ENCODE data around the gene XYLT1.

The XYLT1 gene

DNA sequence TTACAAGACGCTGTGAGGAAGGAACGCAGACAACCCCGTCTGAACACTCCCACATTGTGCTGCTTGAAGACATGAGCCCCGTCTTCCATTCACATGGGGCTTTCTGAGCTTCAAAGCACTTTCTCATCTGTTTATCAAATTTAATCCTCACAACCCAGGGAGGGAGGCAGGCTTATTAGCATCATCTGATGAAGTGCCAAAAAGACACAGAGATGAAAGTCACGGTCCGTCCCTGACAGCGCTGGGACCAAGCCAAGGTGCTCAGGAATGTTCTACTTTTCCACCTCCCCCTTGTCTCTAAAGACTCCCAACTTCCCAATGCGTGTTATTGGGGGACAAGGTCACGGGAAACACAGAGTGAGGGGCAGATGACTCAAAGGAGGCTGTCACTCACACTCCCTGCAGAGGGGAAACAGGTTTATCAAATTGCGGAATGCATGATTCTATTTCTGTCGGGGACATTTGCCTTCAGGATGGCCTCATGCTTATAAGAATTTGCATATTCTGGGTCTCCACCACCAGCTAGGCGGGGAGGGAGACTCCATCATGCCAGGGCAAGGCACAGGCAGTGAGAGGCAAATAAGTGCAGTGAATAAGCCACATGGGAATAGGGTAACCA is 10.7 kb downstream of the XYLT1 start:
- Mint-ChIP-seq H3K27ac (peak overlapping the region; percentile 15 to 61 (median 52)), H3K27me3 (ENCODE audit: low read depth) (peaks cover 11% of the 10 kb centered on the region), H3K4me1 (peaks cover 35% of the 10 kb centered on the region), H3K9me3 (no peaks in the 10 kb centered on the region), H3K36me3 (ENCODE audit: low read depth) (peaks cover 4% of the 10 kb centered on the region), H3K4me3 (peak overlapping the region in 1 of 3 experiments; percentile 23)
- TF ChIP-seq, protein P1, sequence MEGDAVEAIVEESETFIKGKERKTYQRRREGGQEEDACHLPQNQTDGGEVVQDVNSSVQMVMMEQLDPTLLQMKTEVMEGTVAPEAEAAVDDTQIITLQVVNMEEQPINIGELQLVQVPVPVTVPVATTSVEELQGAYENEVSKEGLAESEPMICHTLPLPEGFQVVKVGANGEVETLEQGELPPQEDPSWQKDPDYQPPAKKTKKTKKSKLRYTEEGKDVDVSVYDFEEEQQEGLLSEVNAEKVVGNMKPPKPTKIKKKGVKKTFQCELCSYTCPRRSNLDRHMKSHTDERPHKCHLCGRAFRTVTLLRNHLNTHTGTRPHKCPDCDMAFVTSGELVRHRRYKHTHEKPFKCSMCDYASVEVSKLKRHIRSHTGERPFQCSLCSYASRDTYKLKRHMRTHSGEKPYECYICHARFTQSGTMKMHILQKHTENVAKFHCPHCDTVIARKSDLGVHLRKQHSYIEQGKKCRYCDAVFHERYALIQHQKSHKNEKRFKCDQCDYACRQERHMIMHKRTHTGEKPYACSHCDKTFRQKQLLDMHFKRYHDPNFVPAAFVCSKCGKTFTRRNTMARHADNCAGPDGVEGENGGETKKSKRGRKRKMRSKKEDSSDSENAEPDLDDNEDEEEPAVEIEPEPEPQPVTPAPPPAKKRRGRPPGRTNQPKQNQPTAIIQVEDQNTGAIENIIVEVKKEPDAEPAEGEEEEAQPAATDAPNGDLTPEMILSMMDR (IDR thresholded peaks at IDR 0.05; ENCODE audit: unreplicated experiment in 3 of 3), result no peak

GRCh38 chr16:17457997-17458396 is 12.8 kb downstream of the XYLT1 start:
- H3K4me3 Mint-ChIP-seq, result no peak overlapping the region
- H3K27me3 Mint-ChIP-seq (ENCODE audit: low read depth), result peaks cover 10% of the 10 kb centered on the region
- H3K27ac Mint-ChIP-seq, result no peak overlapping the region
- no peaks in the 10 kb centered on the region for H3K9me3 Mint-ChIP-seq
- H3K4me1 Mint-ChIP-seq, result peaks cover 39% of the 10 kb centered on the region
- H3K36me3 Mint-ChIP-seq (ENCODE audit: low read depth), result peaks cover 4% of the 10 kb centered on the region
- TF ChIP-seq, protein P1 (IDR thresholded peaks at IDR 0.05; ENCODE audit: unreplicated experiment in 3 of 3), result no peak

DNA sequence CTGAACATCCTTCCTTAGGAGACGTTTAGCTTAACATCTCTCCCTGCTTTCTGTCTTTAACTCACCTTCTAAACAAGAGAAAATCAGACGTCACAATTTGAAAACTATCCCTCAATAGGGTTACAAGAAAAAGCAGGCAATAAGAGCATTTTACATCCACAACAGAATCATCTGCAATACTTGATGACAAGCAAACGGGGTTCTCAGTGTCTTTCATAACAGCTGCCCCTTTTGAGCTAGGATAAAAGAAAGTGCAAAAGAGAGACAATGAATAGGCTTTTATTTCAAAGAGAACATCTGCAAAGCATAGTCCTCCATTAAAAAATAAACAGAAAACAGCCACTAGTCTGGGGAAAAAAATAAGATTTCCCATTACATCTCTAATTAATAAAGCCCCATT is 13.2 kb downstream of the XYLT1 start:
- Mint-ChIP-seq H3K4me1 (peaks cover 39% of the 10 kb centered on the region), H3K27me3 (ENCODE audit: low read depth) (peaks cover 7% of the 10 kb centered on the region), H3K36me3 (ENCODE audit: low read depth) (peaks cover 4% of the 10 kb centered on the region), H3K9me3 (no peaks in the 10 kb centered on the region), H3K27ac (no peak overlapping the region), H3K4me3 (no peak overlapping the region)
- TF ChIP-seq, protein P1 (IDR thresholded peaks at IDR 0.05; ENCODE audit: unreplicated experiment in 3 of 3), result no peak

DNA sequence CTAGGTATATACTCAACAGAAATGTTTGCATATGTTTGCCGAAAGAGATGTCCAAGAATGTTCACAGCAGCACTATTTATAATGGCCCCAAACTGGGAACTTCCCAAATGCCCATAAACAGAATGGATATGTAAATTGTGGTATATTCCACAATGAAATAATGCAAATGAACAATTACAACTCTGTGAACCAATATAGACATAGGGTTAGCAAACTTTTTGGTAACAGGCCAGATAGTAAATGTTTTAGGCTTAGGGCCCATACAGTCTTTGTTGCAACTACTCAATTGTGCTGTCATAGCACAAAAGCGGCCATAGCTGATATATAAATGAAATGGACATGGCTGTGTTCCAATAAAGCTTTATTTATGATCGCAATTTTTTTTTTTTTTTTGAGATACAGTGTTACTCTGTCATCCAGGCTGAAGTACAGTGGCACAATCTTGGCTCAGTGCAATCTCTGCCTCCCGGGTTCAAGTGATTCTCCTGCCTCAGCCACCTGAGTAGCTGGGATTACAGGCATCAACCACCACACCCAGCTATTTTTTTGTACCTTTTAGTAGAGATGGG is 16.5 kb downstream of the XYLT1 start:
- Mint-ChIP-seq H3K4me1 (peaks cover 10% of the 10 kb centered on the region), H3K4me3 (no peak overlapping the region), H3K36me3 (ENCODE audit: low read depth) (no peaks in the 10 kb centered on the region), H3K27me3 (ENCODE audit: low read depth) (peaks cover 8% of the 10 kb centered on the region), H3K9me3 (no peaks in the 10 kb centered on the region), H3K27ac (no peak overlapping the region)
- TF ChIP-seq, protein P1 (IDR thresholded peaks at IDR 0.05; ENCODE audit: unreplicated experiment in 3 of 3), result no peak

GRCh38 chr16:17453364-17454038 is 17.3 kb downstream of the XYLT1 start:
- Mint-ChIP-seq H3K27me3 (ENCODE audit: low read depth) (peaks cover 8% of the 10 kb centered on the region), H3K27ac (no peak overlapping the region)
- TF ChIP-seq, protein P1 (IDR thresholded peaks at IDR 0.05; ENCODE audit: unreplicated experiment in 3 of 3), result no peak

More at GRCh38 chr16:17453364-17454038, 17.3 kb downstream of the XYLT1 start:
- Mint-ChIP-seq H3K9me3 (no peaks in the 10 kb centered on the region), H3K4me3 (no peak overlapping the region), H3K36me3 (ENCODE audit: low read depth) (no peaks in the 10 kb centered on the region), H3K4me1 (peaks cover 9% of the 10 kb centered on the region)

Data from nephron (organoid).